ENCODE results near the gene GLB1L3.
A peak's percentile ranks its signal among the peaks of the same experiment; 100 is the strongest.

Gene GLB1L3

DNA sequence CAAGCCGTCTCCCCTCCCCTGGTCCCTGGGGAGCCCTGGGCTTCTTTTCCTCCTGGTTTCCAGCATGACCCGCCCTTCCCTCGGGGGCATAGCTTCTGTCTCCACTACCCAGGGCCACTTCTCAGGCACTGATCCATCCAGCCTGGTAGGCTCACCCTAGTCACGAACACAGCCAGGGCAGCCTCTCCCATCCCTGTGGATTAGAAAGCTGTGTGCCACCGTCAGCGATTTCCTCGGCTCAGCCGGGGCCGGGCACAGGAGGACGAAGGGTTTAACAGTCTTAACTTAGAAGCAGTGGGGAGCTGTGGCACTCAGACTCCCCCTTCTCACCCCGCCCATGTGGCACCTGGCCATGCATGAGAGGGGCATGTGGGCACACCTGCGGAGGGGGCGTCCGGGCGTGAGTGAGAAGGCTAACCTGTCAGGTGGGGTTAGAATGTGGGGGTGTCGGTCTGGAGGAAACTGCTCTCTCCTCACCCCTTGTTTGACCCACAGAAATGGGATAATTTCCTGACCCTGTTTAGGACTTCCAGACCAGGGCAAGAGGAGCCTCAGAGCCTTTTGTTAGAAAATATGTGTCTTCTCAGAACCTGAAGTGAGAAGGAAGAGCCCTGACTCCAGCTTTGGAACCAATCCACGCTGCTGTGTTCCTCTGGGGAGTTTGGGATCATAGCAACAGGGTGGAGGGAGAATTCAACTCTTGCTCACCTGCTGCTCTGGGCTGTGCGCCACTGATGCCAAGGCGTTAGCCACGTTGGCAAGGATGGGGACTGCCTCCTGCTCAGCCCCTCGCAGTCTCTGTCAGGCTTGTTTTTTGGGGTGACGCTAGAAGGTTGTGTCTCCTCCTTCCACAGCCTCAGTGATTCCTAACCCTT, 70.2 kb downstream of the GLB1L3 start:
- peak; percentile 40 for DNase-seq

GRCh38 chr11:134346976-134347350, 70.8 kb downstream of the GLB1L3 start:
- DNase-seq: peak; percentile 17

- DNase-seq: peak; percentile 20
Observed at GRCh38 chr11:134347441-134347840, 71.3 kb downstream of the GLB1L3 start.

DNA sequence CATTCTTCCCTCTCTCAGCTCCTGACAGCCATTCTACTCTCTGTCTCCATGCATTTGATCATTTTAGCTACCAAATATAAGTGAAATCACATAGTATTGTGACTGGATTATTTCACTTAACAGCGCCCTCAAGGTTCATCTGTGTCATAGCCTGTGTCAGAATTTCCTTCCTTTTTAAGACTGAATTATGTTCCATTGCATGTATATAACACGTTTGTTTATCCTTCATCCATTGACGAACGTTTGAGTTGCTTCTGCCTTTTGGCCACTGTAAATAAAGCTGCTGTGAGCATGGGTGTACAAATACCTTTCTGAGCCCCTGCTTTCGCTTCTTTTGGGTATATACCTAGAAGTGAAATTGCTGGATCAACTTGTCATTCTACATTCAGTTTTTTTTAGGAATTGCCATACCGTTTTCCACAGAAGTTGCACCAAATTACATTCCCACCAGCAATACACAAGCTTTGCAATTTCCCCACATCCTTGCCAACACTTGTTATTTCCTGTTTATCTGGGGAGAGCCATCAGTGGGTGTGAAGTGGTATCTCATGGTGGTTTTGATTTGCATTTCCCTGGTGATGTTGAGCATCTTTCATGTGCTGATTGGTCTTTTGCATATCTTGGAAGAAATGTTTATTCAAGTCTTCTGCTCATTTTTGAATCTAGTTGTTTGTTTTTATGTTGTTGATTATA, 73.1 kb downstream of the GLB1L3 start:
- no peak for DNase-seq

- no peak for DNase-seq
Observed at GRCh38 chr11:134349802-134350355, 73.7 kb downstream of the GLB1L3 start.

DNA sequence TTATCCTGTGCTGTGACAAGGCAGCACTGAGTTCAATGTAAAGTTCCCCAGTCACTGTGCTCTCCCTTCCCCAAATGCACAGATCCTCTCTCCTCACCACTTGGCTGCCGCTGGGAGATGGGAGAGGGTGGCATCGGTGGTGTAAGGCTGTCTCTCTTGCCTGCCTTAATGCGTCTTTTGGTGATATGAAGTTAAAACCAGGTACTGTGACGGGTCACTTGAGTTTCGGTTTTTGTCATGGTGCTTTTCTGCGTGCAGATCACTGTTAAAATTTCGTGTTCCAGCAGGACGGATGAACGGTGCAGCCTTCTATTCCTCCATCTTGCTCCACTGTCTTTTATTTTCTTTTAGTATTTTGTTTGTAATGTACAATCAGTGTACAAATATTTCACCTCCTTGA, 74.2 kb downstream of the GLB1L3 start:
- no peak for DNase-seq

GRCh38 chr11:134352111-134352510, 75.9 kb downstream of the GLB1L3 start:
- DNase-seq: no peak

- DNase-seq: no peak
Observed at GRCh38 chr11:134355136-134355535, 79.0 kb downstream of the GLB1L3 start.

- DNase-seq: no peak
Observed at GRCh38 chr11:134355656-134356055, 79.5 kb downstream of the GLB1L3 start.

DNA sequence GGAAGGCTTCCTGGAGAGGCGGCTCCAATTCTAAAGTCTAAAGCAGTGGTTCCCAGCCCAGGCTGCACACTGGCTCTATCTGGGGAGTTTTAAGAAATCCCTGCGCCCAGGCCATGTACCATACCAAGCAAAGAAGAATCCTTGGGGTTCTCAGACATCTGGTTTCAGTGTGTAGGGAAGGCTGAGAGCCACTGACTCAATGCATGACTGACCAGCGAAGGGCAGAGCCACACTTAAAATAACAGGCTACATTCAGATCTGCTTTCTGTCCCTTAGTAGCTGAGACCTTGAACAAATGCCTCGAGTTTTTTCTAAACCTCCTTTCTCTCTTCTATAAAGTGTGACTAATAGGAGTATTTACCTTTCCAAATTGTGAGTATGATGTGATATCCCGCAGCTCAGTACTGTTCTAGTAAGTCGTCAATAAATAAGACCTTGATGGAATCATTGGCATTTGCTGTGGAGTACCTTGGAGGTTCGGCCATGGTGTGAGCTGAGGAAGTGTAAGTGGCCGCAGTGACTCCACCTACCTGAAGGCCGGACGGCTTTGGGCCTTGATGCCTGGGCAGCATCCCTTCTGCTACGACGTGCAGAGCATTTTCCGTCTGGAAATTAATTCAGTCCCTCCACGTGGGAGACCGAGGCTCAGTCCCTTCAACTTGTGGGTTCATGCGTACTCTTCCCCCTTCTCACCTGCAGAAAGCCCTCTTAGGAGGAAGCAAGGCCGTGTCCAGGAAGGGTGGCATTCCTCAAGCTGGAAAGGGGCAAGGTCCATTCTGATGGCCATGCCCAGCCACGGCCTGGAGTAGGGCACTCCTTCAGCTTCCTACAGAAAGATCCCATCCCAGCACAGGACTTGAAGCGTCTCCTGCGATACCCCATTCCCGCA, 80.7 kb downstream of the GLB1L3 start:
- no peak for DNase-seq

- DNase-seq: no peak
Observed at GRCh38 chr11:134357545-134357839, 81.3 kb downstream of the GLB1L3 start.

DNA sequence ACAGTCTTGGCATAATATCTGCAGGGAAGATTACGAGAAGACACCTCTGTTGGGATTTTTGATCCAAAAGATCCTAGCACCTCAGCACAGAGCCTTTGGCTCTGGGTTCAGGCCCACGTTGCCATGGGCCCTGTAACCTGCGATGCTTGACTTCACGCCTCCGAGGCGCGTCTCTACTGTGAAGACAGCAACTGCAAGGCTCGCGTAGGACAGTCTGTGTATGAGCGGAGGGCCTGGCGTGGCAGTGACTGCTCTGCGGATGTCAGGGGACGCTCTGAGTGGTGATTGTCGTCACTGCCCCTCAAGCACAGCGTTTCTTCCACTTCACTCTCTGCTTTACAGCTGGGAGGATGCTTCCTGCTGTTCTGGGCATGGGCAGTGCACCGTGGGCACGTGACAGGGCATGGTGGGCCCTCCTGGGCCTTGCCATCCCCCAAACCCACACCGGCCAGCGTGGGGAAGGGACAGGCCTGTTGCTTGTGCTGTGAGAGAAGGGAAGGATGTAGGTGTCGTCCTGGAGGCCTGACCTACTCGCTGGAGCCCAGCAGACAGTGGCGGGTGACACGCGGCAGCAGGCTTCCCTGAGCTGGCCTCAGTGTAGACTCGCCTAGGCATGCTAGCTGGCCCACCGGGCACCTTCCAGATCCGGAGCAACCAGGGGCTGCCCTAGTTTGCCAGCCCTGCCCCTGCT, 82.1 kb downstream of the GLB1L3 start:
- DNase-seq: no peak

DNA sequence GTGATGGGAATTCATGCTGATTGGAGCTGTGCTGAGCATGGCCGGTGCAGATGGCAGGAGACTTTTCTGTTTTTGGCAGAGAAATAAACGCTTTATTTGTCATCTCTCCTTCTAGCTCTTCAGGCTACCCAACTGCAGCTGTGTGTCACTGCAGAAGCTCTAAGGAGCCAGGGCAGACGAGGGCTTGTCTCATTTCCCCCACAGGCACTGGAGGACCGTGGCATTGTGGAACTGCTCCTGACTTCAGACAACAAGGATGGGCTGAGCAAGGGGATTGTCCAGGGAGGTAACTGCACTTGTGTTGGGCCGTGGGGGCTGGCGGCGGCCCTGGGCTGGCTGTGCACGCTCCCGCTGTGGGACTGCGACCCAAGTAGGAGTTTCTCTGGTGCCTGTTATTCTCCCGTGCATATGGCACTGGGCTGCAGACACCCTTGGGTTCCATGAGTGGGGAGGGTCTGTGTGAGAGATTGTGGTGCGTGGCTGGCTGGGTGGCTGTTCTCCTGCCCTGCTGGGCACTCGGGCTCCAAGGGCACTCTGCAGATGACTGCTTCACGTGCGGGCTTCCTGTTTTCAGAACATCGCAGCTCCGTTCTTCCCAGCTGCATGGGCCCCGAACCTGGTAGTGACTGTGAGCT, 82.8 kb downstream of the GLB1L3 start:
- no peak for DNase-seq

GRCh38 chr11:134359646-134360045, 83.5 kb downstream of the GLB1L3 start:
- no peak for DNase-seq

DNA sequence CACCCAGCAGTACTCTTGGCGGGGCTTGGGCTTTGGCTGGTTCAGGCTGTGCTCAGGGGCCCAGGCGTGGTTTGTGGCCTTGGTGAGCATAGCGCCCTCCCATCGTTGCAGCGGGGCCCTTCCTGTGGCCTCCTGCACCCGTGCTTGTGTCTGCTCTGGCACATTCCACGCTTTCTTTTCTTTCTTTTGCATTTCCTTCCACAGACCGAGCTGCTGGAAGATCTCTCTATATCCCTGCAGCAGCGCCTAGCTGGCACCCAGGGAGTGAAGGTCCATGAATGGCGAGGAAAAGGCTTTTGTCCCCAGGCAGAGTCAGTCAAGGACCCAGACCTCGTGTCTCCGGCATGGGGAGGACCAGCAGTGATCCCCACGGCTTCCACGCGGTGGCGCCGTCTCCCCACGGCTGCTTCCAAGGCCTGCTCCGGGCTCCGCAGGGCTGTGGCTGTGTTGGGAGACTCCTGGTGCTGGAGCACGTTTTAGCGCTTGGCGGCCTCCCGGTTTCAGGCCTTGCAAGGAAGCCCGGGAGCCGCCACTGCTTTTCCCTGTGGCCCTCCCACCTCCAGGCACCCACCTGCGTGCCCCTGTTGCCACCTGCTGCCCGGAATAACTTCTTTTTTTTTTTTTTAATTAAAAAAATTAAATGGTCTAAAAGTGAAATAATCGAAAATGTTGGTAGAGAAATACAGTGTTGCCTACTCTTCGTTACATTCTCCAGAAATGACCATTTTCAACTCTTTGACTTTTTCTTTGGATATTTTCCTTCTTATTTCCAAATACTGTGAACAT, 84.1 kb downstream of the GLB1L3 start:
- peak; percentile 93 for DNase-seq

- DNase-seq: no peak
Observed at GRCh38 chr11:134361661-134362060, 85.5 kb downstream of the GLB1L3 start.

DNA sequence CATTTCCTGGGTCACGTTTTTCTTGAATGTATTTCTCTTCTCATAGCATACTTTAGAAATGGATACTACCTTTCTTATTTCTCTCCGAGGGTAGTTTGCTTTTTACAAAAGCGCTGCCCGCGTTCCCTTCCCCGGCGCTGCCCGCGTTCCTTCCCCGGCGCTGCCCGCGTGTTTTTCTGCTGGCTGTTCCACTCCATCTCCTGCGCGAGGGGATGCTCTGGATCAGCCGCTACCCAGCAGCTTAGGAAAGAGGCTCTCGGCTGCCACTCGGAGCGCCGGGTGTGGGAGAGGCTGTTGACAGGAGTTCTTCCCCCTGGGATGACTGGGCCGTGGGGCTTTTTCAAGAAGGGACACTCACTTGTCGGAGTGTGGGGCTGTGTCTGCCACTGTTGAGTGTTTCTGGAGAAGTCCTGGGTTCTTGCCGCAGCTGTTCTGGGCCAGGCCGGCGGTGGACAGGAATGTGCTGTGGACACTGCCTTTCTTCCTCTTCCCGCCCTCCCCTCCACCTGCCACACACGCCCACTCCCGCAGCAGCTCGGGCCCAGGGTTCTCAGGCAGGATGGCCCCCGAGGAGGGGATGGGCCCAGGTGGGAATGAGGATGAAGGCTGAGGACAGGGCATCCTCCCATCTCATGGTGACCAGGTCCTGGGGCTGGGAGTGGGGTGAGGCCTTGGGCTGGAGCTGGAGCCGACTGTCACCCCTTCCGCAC, 86.2 kb downstream of the GLB1L3 start:
- DNase-seq: no peak

DNA sequence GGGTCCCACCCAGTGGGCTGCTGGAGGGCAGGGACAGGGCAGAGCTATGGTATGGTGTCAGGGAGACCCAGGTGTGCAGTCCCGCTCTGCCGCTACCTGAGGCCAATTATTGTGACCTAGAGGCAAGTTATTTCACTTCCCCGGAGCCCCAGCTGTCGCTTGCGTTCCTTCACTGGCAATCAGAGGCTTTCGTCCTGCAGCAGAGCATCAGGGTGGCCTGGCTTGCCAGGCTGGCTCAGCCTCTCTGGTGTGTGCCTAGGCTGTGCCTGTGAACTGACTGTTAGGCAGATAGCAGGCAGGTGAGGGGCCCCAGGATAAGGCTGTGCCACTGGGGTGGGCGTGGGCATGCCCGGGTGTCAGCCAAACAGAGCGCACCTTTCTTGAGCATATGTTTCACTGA, 87.0 kb downstream of the GLB1L3 start:
- no peak for DNase-seq

GRCh38 chr11:134363592-134363991, 87.4 kb downstream of the GLB1L3 start:
- DNase-seq: no peak

DNA sequence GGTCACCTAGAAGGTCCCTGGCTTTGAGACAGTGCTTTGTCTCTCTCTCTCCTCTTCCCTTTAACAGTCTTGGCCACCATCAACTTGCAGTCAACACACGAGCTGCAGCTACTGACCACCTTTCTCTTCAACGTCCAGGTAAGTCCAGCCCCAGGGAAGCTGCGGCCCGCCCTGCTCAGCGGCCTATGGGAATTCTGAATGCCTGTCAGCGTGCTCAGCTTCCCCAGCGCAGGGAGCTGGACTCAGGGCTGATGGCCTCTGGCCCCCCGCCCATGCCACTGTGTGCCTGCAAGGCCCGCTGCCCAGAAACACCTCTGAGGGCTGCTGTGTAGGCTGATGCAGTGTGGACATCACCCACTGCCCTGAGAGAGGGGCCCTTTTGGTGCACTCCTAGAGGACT, 88.1 kb downstream of the GLB1L3 start:
- no peak for DNase-seq
